ENCODE results near the gene C6orf132.

Gene C6orf132

GRCh38 chr6:42158631-42159030 lies 16.2 kb upstream of the C6orf132 start:
- TF ChIP-seq CTCF (IDR thresholded peaks at IDR 0.05; ENCODE audit: insufficient read depth, low read length, poor library complexity, severe bottlenecking), result no peak
- no peaks in the 10 kb centered on the region for H3K36me3 ChIP-seq (ENCODE audit: control insufficient read depth, insufficient read depth, low read length)

GRCh38 chr6:42158011-42158410 lies 15.6 kb upstream of the C6orf132 start:
- DNase-seq (ENCODE audit: extremely low read depth, insufficient read length), result no peak
- no peak for TF ChIP-seq CTCF (IDR thresholded peaks at IDR 0.05; ENCODE audit: insufficient read depth, low read length, poor library complexity, severe bottlenecking)

More at GRCh38 chr6:42158631-42159030, 16.2 kb upstream of the C6orf132 start:
- Histone ChIP-seq H3K4me3 (replicated peaks; ENCODE audit: low read depth, low read length) (no peak overlapping the region), H3K27me3 (replicated peaks; ENCODE audit: control insufficient read depth, insufficient read depth, low read length) (no peaks in the 10 kb centered on the region; the same call in none of the 2 replicates)
- DNase-seq (ENCODE audit: extremely low read depth, insufficient read length), result no peak

GRCh38 chr6:42156638-42157037 lies 14.2 kb upstream of the C6orf132 start:
- no peak for DNase-seq (ENCODE audit: extremely low read depth, insufficient read length)
- no peak overlapping the region for H3K4me3 ChIP-seq (replicated peaks; ENCODE audit: low read depth, low read length)
- H3K36me3 ChIP-seq (ENCODE audit: control insufficient read depth, insufficient read depth, low read length), result no peaks in the 10 kb centered on the region
- H3K27me3 ChIP-seq (replicated peaks; ENCODE audit: control insufficient read depth, insufficient read depth, low read length), result no peaks in the 10 kb centered on the region; the same call in none of the 2 replicates
- no peak for TF ChIP-seq CTCF (IDR thresholded peaks at IDR 0.05; ENCODE audit: insufficient read depth, low read length, poor library complexity, severe bottlenecking)

More at GRCh38 chr6:42158011-42158410, 15.6 kb upstream of the C6orf132 start:
- Histone ChIP-seq H3K36me3 (ENCODE audit: control insufficient read depth, insufficient read depth, low read length) (no peaks in the 10 kb centered on the region), H3K27me3 (replicated peaks; ENCODE audit: control insufficient read depth, insufficient read depth, low read length) (no peaks in the 10 kb centered on the region; the same call in none of the 2 replicates), H3K4me3 (replicated peaks; ENCODE audit: low read depth, low read length) (no peak overlapping the region)

GRCh38 chr6:42155293-42155692 lies 12.9 kb upstream of the C6orf132 start:
- TF ChIP-seq CTCF (IDR thresholded peaks at IDR 0.05; ENCODE audit: insufficient read depth, low read length, poor library complexity, severe bottlenecking), result no peak
- no peak for DNase-seq (ENCODE audit: extremely low read depth, insufficient read length)
- Histone ChIP-seq H3K36me3 (ENCODE audit: control insufficient read depth, insufficient read depth, low read length) (no peaks in the 10 kb centered on the region), H3K4me3 (replicated peaks; ENCODE audit: low read depth, low read length) (no peak overlapping the region), H3K27me3 (replicated peaks; ENCODE audit: control insufficient read depth, insufficient read depth, low read length) (no peaks in the 10 kb centered on the region; the same call in none of the 2 replicates)

- TF ChIP-seq CTCF (IDR thresholded peaks at IDR 0.05; ENCODE audit: insufficient read depth, low read length, poor library complexity, severe bottlenecking), result no peak
- Histone ChIP-seq H3K27me3 (replicated peaks; ENCODE audit: control insufficient read depth, insufficient read depth, low read length) (no peaks in the 10 kb centered on the region; the same call in none of the 2 replicates), H3K4me3 (replicated peaks; ENCODE audit: low read depth, low read length) (no peak overlapping the region), H3K36me3 (ENCODE audit: control insufficient read depth, insufficient read depth, low read length) (no peaks in the 10 kb centered on the region)
- DNase-seq (ENCODE audit: extremely low read depth, insufficient read length), result no peak
Observed at GRCh38 chr6:42154461-42155209, 12.2 kb upstream of the C6orf132 start.

Measured in GM06990 (cell line).